ENCODE measurements around the gene SEMA4F. TPM values are rescaled to one million over a fixed set of nuclear protein-coding genes. Genes with fewer than 3 reads are reported as not detected.

SEMA4F gene
- total and polyA plus RNA-seq, 2 donors (not counting 1 experiment from before 2014, with no cell fraction given) = 5.9 to 9.4 TPM

- no peak for DNase-seq (ENCODE audit: low read depth in 2 of 2)
- Histone ChIP-seq H3K9ac (ENCODE audit: insufficient read depth, low read length) (no peak overlapping the region), H3K36me3 (ENCODE audit: control insufficient read depth, insufficient read depth, low read length) (no peaks in the 10 kb centered on the region), H3K9me3 (ENCODE audit: control insufficient read depth, insufficient read depth, low read depth, low read length) (no peaks in the 10 kb centered on the region), H4K20me1 (ENCODE audit: control insufficient read depth, extremely low read depth, insufficient read depth, low read length) (no peaks in the 10 kb centered on the region), H3K27me3 (ENCODE audit: control insufficient read depth, insufficient read depth, low read length) (no peaks in the 10 kb centered on the region), H2AFZ (ENCODE audit: low read length) (no peak overlapping the region), H3K4me3 (replicated peaks in 1 of 4; ENCODE audit: control extremely low read depth in 1 of 4, insufficient read depth in 1 of 4, low read depth in 3 of 4, low read length in 4 of 4) (no peak overlapping the region), H3K4me1 (ENCODE audit: control insufficient read depth, extremely low read depth, insufficient read depth, low read length) (no peaks in the 10 kb centered on the region), H3K4me2 (ENCODE audit: extremely low read depth, insufficient read depth, low read length) (no peak overlapping the region), H3K79me2 (ENCODE audit: control insufficient read depth, insufficient read depth, low read length) (no peaks in the 10 kb centered on the region), H3K27ac (ENCODE audit: insufficient read depth, low read length) (no peak overlapping the region)
- TF ChIP-seq CTCF (conservative IDR thresholded peaks at IDR 0.05 in 1 of 2, IDR thresholded peaks at IDR 0.05 in 1 of 2; ENCODE audit: low read depth in 1 of 2, low read length in 2 of 2) = no peak
- no peak for TF ChIP-seq EZH2 (IDR thresholded peaks at IDR 0.05; ENCODE audit: low read length, missing control alignments)
Observed at GRCh38 chr2:74728842-74729241, 74.8 kb downstream of the SEMA4F start.

GRCh38 chr2:74730530-74730929, 76.5 kb downstream of the SEMA4F start:
- Histone ChIP-seq H3K79me2 (ENCODE audit: control insufficient read depth, insufficient read depth, low read length) (no peaks in the 10 kb centered on the region), H3K4me3 (replicated peaks in 1 of 4; ENCODE audit: control extremely low read depth in 1 of 4, insufficient read depth in 1 of 4, low read depth in 3 of 4, low read length in 4 of 4) (no peak overlapping the region), H3K9me3 (ENCODE audit: control insufficient read depth, insufficient read depth, low read depth, low read length) (no peaks in the 10 kb centered on the region), H3K27me3 (ENCODE audit: control insufficient read depth, insufficient read depth, low read length) (no peaks in the 10 kb centered on the region), H4K20me1 (ENCODE audit: control insufficient read depth, extremely low read depth, insufficient read depth, low read length) (no peaks in the 10 kb centered on the region), H3K9ac (ENCODE audit: insufficient read depth, low read length) (no peak overlapping the region), H3K36me3 (ENCODE audit: control insufficient read depth, insufficient read depth, low read length) (no peaks in the 10 kb centered on the region), H3K4me2 (ENCODE audit: extremely low read depth, insufficient read depth, low read length) (no peak overlapping the region), H3K27ac (ENCODE audit: insufficient read depth, low read length) (no peak overlapping the region), H2AFZ (ENCODE audit: low read length) (no peak overlapping the region), H3K4me1 (ENCODE audit: control insufficient read depth, extremely low read depth, insufficient read depth, low read length) (no peaks in the 10 kb centered on the region)
- DNase-seq (ENCODE audit: low read depth in 2 of 2) = no peak
- no peak for TF ChIP-seq CTCF (conservative IDR thresholded peaks at IDR 0.05 in 1 of 2, IDR thresholded peaks at IDR 0.05 in 1 of 2; ENCODE audit: low read depth in 1 of 2, low read length in 2 of 2)
- TF ChIP-seq EZH2 (IDR thresholded peaks at IDR 0.05; ENCODE audit: low read length, missing control alignments) = no peak

Other genes with a start within 250 kb of the SEMA4F start
- 0.77 and 1.5 TPM in 2 replicates for gene C2orf81, start 232.6 kb upstream of the SEMA4F start, total RNA-seq
- gene C2orf81, start 232.6 kb upstream of the SEMA4F start, polyA plus RNA-seq = 0.25 and 0.37 TPM in 2 replicates
- gene WDR54, start 232.5 kb upstream of the SEMA4F start, total RNA-seq = 23.9 and 27.1 TPM in 2 replicates
- 24.3 and 34.0 TPM in 2 replicates for gene WDR54, start 232.5 kb upstream of the SEMA4F start, polyA plus RNA-seq
- gene RTKN, start 212.3 kb upstream of the SEMA4F start, total RNA-seq = 11.8 and 16.0 TPM in 2 replicates
- gene RTKN, start 212.3 kb upstream of the SEMA4F start, polyA plus RNA-seq = 8.3 and 10.0 TPM in 2 replicates
- 13.0 and 14.9 TPM in 2 replicates for gene INO80B, start 199.2 kb upstream of the SEMA4F start, total RNA-seq
- gene INO80B, start 199.2 kb upstream of the SEMA4F start, polyA plus RNA-seq = 6.9 TPM in 2 replicates
- 48.8 and 78.1 TPM in 2 replicates for gene WBP1, start 195.8 kb upstream of the SEMA4F start, total RNA-seq
- gene WBP1, start 195.8 kb upstream of the SEMA4F start, polyA plus RNA-seq = 43.8 and 45.8 TPM in 2 replicates
- 49.1 and 56.0 TPM in 2 replicates for gene MOGS, start 188.9 kb upstream of the SEMA4F start, total RNA-seq
- gene MOGS, start 188.9 kb upstream of the SEMA4F start, polyA plus RNA-seq = 37.1 and 39.5 TPM in 2 replicates
- gene MRPL53, start 181.6 kb upstream of the SEMA4F start, total RNA-seq = 38.0 and 45.4 TPM in 2 replicates
- gene MRPL53, start 181.6 kb upstream of the SEMA4F start, polyA plus RNA-seq = 30.1 and 33.9 TPM in 2 replicates
- 18.5 and 21.3 TPM in 2 replicates for gene CCDC142, start 171.2 kb upstream of the SEMA4F start, total RNA-seq
- gene CCDC142, start 171.2 kb upstream of the SEMA4F start, polyA plus RNA-seq = 3.8 and 5.3 TPM in 2 replicates
- gene TTC31, start 171.2 kb upstream of the SEMA4F start, total RNA-seq = 7.7 and 10.7 TPM in 2 replicates
- 11.8 and 12.7 TPM in 2 replicates for gene TTC31, start 171.2 kb upstream of the SEMA4F start, polyA plus RNA-seq
- 1.5 and 3.0 TPM in 2 replicates for gene LBX2, start 154.6 kb upstream of the SEMA4F start, total RNA-seq
- gene LBX2, start 154.6 kb upstream of the SEMA4F start, polyA plus RNA-seq = 0.52 and 0.69 TPM in 2 replicates
- gene PCGF1, start 146.6 kb upstream of the SEMA4F start, total RNA-seq = 31.3 and 35.5 TPM in 2 replicates
- 23.8 and 25.4 TPM in 2 replicates for gene PCGF1, start 146.6 kb upstream of the SEMA4F start, polyA plus RNA-seq
- gene TLX2, start 139.8 kb upstream of the SEMA4F start, total RNA-seq = under 0.01 TPM in 1 of 2 replicates, not detected in the other
- gene TLX2, start 139.8 kb upstream of the SEMA4F start, polyA plus RNA-seq = not detected in 2 replicates
- gene DQX1, start 128.0 kb upstream of the SEMA4F start, total RNA-seq = not detected in 2 replicates
- not detected in 2 replicates for gene DQX1, start 128.0 kb upstream of the SEMA4F start, polyA plus RNA-seq
- gene AUP1, start 124.5 kb upstream of the SEMA4F start, total RNA-seq = 70.4 and 73.7 TPM in 2 replicates
- gene AUP1, start 124.5 kb upstream of the SEMA4F start, polyA plus RNA-seq = 54.0 and 81.3 TPM in 2 replicates
- gene HTRA2, start 124.3 kb upstream of the SEMA4F start, total RNA-seq = 45.7 and 47.8 TPM in 2 replicates
- 18.8 and 25.4 TPM in 2 replicates for gene HTRA2, start 124.3 kb upstream of the SEMA4F start, polyA plus RNA-seq
- gene LOXL3, start 100.3 kb upstream of the SEMA4F start, total RNA-seq = 12.6 and 26.4 TPM in 2 replicates
- 13.7 and 20.6 TPM in 2 replicates for gene LOXL3, start 100.3 kb upstream of the SEMA4F start, polyA plus RNA-seq
- gene DOK1, start 99.5 kb upstream of the SEMA4F start, total RNA-seq = 25.7 and 31.7 TPM in 2 replicates
- 11.4 and 12.6 TPM in 2 replicates for gene DOK1, start 99.5 kb upstream of the SEMA4F start, polyA plus RNA-seq
- gene M1AP, start 5.9 kb upstream of the SEMA4F start, total RNA-seq = not detected in 2 replicates
- gene M1AP, start 5.9 kb upstream of the SEMA4F start, polyA plus RNA-seq = 0.07 TPM in 1 of 2 replicates, not detected in the other
- gene HK2, start 179.9 kb downstream of the SEMA4F start, total RNA-seq = 13.1 and 19.3 TPM in 2 replicates
- gene HK2, start 179.9 kb downstream of the SEMA4F start, polyA plus RNA-seq = 15.7 and 18.3 TPM in 2 replicates

All from fibroblast of lung (primary cell).